Epithelial cell of proximal tubule (primary cell): ENCODE data around the gene PHOSPHO1. TPM values are rescaled to one million over a fixed set of nuclear protein-coding genes. Genes with fewer than 3 reads are reported as not detected.

Experiments
- DNase-seq: peaks from one replicate; pipeline ENCODE4 v3.0.0-alpha.2; 2011; ENCODE audit warnings: low read depth
- H3K4me3 ChIP-seq: 2 replicates; pipeline ENCODE4 v1.5.1; 2011; ENCODE audit warnings: low read depth, mild to moderate bottlenecking, low read length
- total RNA-seq: library from RNA; depleted of rRNA; stranded (reverse); fragments of >200 nt; gene quantifications from 2 replicates; pipeline ENCODE4 v1.2.3, GENCODE V29; 2015
- TF ChIP-seq, protein P1 (sequence below): conservative IDR thresholded peaks from 2 replicates; pipeline ENCODE4 v1.5.1; 2012; ENCODE audit warnings: low read depth, mild to moderate bottlenecking, low read length

The PHOSPHO1 gene
- total RNA-seq, 1 donor from 2014 or later = not detected

DNA sequence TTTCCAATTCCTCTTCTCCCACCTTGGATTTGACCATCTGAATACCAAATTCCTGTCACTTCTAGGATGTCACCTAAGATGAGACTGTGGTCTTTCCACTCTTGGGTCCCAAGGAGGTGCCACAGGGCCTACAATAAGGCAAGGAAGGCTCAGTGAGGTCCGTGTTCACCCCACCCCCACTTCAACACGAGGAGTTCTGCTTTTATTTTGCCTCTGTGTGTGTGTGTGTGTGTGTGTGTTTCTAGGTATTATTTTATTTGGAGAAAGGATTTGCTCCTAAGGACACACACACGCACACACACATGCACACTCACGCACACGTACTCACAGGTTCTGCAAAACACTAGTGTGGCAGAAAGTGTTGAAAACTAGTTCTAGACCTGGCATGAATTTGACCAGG, 24.5 kb upstream of the PHOSPHO1 start:
- TF ChIP-seq, protein P1, sequence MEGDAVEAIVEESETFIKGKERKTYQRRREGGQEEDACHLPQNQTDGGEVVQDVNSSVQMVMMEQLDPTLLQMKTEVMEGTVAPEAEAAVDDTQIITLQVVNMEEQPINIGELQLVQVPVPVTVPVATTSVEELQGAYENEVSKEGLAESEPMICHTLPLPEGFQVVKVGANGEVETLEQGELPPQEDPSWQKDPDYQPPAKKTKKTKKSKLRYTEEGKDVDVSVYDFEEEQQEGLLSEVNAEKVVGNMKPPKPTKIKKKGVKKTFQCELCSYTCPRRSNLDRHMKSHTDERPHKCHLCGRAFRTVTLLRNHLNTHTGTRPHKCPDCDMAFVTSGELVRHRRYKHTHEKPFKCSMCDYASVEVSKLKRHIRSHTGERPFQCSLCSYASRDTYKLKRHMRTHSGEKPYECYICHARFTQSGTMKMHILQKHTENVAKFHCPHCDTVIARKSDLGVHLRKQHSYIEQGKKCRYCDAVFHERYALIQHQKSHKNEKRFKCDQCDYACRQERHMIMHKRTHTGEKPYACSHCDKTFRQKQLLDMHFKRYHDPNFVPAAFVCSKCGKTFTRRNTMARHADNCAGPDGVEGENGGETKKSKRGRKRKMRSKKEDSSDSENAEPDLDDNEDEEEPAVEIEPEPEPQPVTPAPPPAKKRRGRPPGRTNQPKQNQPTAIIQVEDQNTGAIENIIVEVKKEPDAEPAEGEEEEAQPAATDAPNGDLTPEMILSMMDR = no peak
- no peak overlapping the region for H3K4me3 ChIP-seq
- no peak for DNase-seq

DNA sequence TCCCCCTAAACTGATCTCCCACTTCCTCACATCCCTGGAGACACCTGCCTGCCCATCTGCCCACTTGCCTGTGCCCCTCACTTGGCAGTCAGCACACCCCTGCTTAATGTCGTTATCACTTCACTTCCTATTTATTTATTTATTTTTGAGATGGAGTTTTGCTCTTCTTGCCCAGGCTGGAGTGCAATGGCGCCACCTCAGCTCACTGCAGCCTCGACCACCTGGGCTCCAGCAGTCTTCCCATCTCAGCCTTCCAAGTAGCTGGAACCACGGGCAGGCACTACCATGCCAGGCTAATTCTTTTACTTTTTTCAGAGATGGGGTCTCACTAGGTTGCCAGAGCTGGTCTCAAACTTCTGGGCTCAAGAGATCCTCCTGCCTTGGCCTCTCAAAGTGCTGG, 23.5 kb upstream of the PHOSPHO1 start:
- H3K4me3 ChIP-seq = no peak overlapping the region
- DNase-seq = no peak
- TF ChIP-seq, protein P1 = no peak

DNA sequence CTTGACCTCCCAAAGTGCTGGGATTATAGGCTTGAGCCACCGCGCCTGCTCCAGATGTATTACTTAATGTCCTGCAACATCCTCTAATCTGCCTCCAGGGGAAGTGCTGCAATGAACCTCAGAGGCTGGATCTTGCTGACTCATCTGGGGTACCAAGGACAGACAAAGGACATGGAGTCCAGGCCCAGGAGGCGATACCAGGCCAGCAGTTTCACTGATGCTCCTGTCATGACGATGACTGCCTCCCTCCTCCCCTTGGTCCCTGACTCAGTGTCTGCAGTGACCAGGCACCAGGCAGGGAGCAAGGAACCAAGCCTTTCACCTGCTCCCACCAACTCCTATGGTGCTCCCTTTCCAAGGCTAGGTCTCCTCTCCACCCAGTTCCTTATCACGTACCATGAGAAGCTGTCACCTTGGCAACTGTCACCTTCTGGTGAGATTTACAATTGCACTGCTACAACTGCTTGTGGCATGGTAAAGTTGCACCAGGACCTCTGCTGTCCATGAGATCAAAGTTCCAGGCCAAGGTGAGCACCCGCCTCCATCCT, 21.6 kb upstream of the PHOSPHO1 start:
- DNase-seq = no peak
- H3K4me3 ChIP-seq = no peak overlapping the region
- TF ChIP-seq, protein P1 = no peak

DNA sequence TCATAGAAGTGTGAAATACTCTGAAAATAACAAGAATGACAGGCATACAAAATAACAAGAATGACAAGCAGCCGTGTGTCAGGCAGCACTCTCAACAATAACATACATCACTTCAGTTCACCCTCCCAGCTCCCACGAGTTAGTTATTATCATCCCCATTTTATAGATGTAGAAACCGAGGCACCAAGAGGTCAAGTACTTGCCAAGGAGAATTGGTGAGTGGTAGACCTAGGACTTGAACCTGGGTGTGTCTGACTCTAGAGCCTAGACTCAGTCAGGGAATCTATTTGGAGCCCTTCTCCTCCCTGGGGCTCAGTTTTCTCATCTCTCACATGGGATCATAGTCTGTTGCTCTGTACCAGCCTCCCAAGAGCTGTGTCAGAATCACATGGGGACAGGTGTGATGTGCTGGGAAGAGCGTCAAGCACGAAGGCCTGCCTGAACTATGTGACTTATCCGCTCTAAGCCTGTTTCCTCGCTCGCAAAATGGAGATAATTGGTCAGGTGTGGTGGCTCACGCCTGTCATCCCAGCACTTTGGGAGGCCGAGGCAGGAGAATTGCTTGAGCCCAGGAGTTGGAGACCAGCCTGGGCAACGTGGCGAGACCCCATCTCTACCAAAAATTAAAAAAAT, 19.4 kb upstream of the PHOSPHO1 start:
- TF ChIP-seq, protein P1 = no peak
- DNase-seq = no peak
- no peak overlapping the region for H3K4me3 ChIP-seq

DNA sequence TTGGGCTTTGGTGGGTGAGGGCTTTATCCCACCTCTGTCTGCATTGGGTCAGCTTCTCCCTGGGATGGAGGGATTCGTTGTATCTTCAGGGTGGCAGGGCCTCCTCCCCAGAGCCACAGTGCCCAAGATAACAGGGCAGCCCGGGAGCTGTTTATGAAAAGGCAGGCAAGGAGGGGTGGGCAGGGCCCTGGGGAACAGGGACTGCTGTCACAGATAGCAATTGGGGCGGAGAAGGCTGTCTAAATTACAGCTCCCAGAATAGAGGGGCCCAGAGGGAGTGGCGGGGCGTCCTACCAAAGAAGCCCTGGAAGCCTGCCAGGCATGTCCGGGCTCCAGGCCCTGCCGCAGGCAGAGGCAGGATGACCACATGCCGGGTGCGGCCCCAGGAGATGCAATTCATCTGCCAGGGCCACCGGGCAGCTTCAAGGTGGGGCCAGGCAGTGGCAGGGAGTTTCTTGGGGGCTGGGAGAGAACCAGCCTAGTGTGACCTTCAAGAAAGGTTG, 18.8 kb upstream of the PHOSPHO1 start:
- DNase-seq = no peak
- TF ChIP-seq, protein P1 = no peak

DNA sequence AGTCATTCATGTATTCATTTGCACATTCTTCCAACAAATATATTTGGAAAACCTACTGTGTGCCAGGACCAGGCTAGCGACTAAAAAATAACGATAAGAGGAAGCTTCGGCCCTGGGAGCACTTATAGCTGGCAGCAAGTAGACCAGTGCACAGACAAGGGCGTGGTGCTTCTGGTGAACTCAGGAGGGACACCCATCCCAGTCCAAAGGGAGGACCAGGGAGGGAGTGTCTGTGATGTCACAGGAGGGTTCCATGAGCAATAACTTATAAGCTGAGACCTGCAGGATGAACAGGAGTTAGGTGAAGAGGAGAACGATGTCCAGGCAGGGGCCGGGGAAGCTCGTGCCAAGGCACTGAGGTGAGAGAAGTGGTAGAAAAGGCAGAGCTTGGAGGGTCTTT, 17.4 kb upstream of the PHOSPHO1 start:
- TF ChIP-seq, protein P1 = no peak
- H3K4me3 ChIP-seq = no peak overlapping the region
- DNase-seq = no peak

More for the DNA sequence above, 18.8 kb upstream of the PHOSPHO1 start:
- H3K4me3 ChIP-seq = no peak overlapping the region

DNA sequence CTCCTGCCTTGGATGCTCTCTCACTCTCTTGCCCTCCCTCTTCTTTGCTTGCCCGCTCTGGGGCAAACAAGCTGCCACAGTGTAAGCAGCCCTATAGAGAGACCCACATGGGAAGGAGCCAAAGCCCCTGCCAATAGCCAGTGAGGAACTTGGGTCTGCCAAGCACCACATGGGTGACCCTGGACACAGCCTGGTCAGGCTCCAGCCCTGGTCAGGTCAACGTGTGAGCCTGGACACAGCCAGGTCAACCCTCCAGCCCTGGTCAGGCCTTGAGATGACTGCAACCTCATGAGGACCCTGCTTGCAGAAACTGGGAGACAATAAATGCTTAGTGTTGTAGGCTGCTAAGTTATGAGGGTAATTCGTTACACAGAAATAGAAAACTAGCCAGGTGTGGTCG, 14.3 kb upstream of the PHOSPHO1 start:
- TF ChIP-seq, protein P1 = no peak
- no peak for DNase-seq
- H3K4me3 ChIP-seq = no peak overlapping the region
